ENCODE measurements around the gene ZNF830. TPM values are rescaled to one million over a fixed set of nuclear protein-coding genes. Genes with fewer than 3 reads are reported as not detected.

Gene ZNF830
- total and polyA plus RNA-seq, 2 of the 13 experiments (the other 11 are each of a cell fraction or from before 2014, with no cell fraction given), result 6.1 to 19.0 TPM

- no peak for ATAC-seq
- no peak overlapping the region for H3K9ac ChIP-seq (ENCODE audit: insufficient read depth, low read depth, low read length)
- BruUV-seq (replicated peaks), result no TSS peak
- no peak for DNase-seq (ENCODE audit: low spot score)
- intact Hi-C loops (cut with micrococcal nuclease; ENCODE audit: unreplicated experiment) (no loop called here), in situ Hi-C loops (cut with HindIII; ENCODE audit: extremely low pct_ligation_motif_present, low pct_unique_long_range_greater_than_20kb) (no loop called here)
- no peak overlapping the region for H2AFZ ChIP-seq (ENCODE audit: low read length)
- H4K20me1 ChIP-seq (ENCODE audit: insufficient read depth, low read length), result no peaks in the 10 kb centered on the region
- no peaks in the 10 kb centered on the region for H3K36me3 ChIP-seq (replicated peaks in 1 of 2; ENCODE audit: control insufficient read depth in 1 of 2, insufficient read depth in 2 of 2, low read length in 2 of 2)
- POLR2A ChIA-PET, result no interaction called here
- 50% methylated on average over 1 of the region's 1 CpG for WGBS (ENCODE audit: low lambda C conversion rate)
- no peak overlapping the region for H3K27ac ChIP-seq (ENCODE audit: extremely low read length, insufficient read depth, low read length)
- H3K79me2 ChIP-seq (ENCODE audit: insufficient read depth, low read length), result no peaks in the 10 kb centered on the region
- H3K4me3 ChIP-seq (replicated peaks in 1 of 3; ENCODE audit: insufficient read depth in 1 of 3, low read depth in 2 of 3, low read length in 3 of 3), result no peak overlapping the region
- no peaks in the 10 kb centered on the region for H3K9me3 ChIP-seq (ENCODE audit: low read length)
- H3K27me3 ChIP-seq (ENCODE audit: control insufficient read depth in 1 of 2, insufficient read depth in 2 of 2, low read length in 2 of 2), result no peaks in the 10 kb centered on the region
- no peak for FAIRE-seq
- H3K4me1 ChIP-seq (ENCODE audit: insufficient read depth, low read length), result no peaks in the 10 kb centered on the region
- no peak overlapping the region for H3K4me2 ChIP-seq (ENCODE audit: low read depth, low read length)
- CTCF ChIA-PET (ENCODE audit: low intra/inter-chr PET ratio, low total read pairs), result no interaction called here
- no peak for TF ChIP-seq ZBTB42 (CRISPR knock-in tag; IDR thresholded peaks at IDR 0.05)
- TF ChIP-seq POLR2AphosphoS2 (IDR thresholded peaks at IDR 0.05; ENCODE audit: low read depth, low read length), result no peak
- TF ChIP-seq YEATS4 (CRISPR knock-in tag; IDR thresholded peaks at IDR 0.05; ENCODE audit: borderline replicate concordance), result no peak
- TF ChIP-seq, protein P1, sequence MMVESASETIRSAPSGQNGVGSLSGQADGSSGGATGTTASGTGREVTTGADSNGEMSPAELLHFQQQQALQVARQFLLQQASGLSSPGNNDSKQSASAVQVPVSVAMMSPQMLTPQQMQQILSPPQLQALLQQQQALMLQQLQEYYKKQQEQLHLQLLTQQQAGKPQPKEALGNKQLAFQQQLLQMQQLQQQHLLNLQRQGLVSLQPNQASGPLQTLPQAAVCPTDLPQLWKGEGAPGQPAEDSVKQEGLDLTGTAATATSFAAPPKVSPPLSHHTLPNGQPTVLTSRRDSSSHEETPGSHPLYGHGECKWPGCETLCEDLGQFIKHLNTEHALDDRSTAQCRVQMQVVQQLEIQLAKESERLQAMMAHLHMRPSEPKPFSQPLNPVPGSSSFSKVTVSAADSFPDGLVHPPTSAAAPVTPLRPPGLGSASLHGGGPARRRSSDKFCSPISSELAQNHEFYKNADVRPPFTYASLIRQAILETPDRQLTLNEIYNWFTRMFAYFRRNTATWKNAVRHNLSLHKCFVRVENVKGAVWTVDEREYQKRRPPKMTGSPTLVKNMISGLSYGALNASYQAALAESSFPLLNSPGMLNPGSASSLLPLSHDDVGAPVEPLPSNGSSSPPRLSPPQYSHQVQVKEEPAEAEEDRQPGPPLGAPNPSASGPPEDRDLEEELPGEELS (CRISPR knock-in tag; IDR thresholded peaks at IDR 0.05), result no peak
- no peak for TF ChIP-seq ZNF407 (CRISPR knock-in tag; IDR thresholded peaks at IDR 0.05; ENCODE audit: not compliant biosample characterization)
- TF ChIP-seq ZMYM4 (CRISPR knock-in tag; IDR thresholded peaks at IDR 0.05), result no peak
- no peak for TF ChIP-seq ZNF136 (CRISPR knock-in tag; IDR thresholded peaks at IDR 0.05; ENCODE audit: low read depth)
- TF ChIP-seq ZNF691 (CRISPR knock-in tag; IDR thresholded peaks at IDR 0.05; ENCODE audit: borderline replicate concordance, low read depth), result no peak
- TF ChIP-seq ZNF570 (CRISPR knock-in tag; IDR thresholded peaks at IDR 0.05; ENCODE audit: borderline replicate concordance), result no peak
- TF ChIP-seq RAD51 (IDR thresholded peaks at IDR 0.05; ENCODE audit: borderline replicate concordance), result no peak
- TF ChIP-seq KLF15 (CRISPR knock-in tag; IDR thresholded peaks at IDR 0.05; ENCODE audit: borderline replicate concordance), result no peak
- no peak for TF ChIP-seq TP53 (CRISPR knock-in tag; conservative IDR thresholded peaks at IDR 0.05)
- TF ChIP-seq, protein P2, sequence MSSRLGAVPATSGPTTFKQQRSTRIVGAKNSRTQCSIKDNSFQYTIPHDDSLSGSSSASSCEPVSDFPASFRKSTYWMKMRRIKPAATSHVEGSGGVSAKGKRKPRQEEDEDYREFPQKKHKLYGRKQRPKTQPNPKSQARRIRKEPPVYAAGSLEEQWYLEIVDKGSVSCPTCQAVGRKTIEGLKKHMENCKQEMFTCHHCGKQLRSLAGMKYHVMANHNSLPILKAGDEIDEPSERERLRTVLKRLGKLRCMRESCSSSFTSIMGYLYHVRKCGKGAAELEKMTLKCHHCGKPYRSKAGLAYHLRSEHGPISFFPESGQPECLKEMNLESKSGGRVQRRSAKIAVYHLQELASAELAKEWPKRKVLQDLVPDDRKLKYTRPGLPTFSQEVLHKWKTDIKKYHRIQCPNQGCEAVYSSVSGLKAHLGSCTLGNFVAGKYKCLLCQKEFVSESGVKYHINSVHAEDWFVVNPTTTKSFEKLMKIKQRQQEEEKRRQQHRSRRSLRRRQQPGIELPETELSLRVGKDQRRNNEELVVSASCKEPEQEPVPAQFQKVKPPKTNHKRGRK (CRISPR knock-in tag; IDR thresholded peaks at IDR 0.05), result no peak
Measured at GRCh38 chr17:34917381-34917780, 44.0 kb upstream of the ZNF830 start.
